IMR-90 (cell line): ENCODE measurements around the gene CAMTA1. TPM values are rescaled to one million over a fixed set of nuclear protein-coding genes. Genes with fewer than 3 reads are reported as not detected.

Experiments
- ATAC-seq: fragments of 200-7000 bp; cut with Tn5 transposase; 2 replicates; pipeline ENCODE4 v1.9.1; 2020; ENCODE audit warnings: low read depth, mild to moderate bottlenecking, moderate library complexity
- BruUV-seq: library from RNA; stranded (reverse); fragments of 400-500 nt; replicated peaks from 2 replicates; lab custom pipeline; 2021; lab: Mats Ljungman, UMichigan
- CTCF ChIA-PET: fragments of 300-600 bp; formaldehyde crosslinking; extraction: SDS; loops from one replicate; lab custom pipeline; 2021; ENCODE audit warnings: antibody characterized with exemption; lab: Yijun Ruan, JAX
- POLR2A ChIA-PET: fragments of 300-600 bp; sonication (Branson Sonifier 250); formaldehyde crosslinking; loops from one replicate; lab custom pipeline; 2022; ENCODE audit warnings: antibody characterized with exemption; ENCODE audit not compliant: unreplicated experiment; lab: Charles Lee
- DNase-seq: peaks from one replicate; pipeline ENCODE4 v3.0.0; 2013
- H2AFZ ChIP-seq: replicated peaks from 2 replicates; pipeline ENCODE3; 2013; ENCODE audit warnings: low read length, mild to moderate bottlenecking; ENCODE audit not compliant: poor library complexity
- H2AK5ac ChIP-seq: 2 replicates; pipeline ENCODE4 v1.6.1; 2013; ENCODE audit warnings: low read depth, low read length, inconsistent platforms
- H2AK9ac ChIP-seq: replicated peaks from 2 replicates; pipeline ENCODE3; 2013; ENCODE audit warnings: mild to moderate bottlenecking, low read depth, low read length, moderate library complexity; ENCODE audit not compliant: poor library complexity
- H2BK120ac ChIP-seq: 2 replicates; pipeline ENCODE4 v1.6.1; 2013; ENCODE audit warnings: low read depth, low read length, inconsistent platforms
- H2BK15ac ChIP-seq: 3 replicates; pipeline ENCODE4 v1.6.1; 2013; ENCODE audit warnings: low read depth, low read length, inconsistent platforms
- H2BK20ac ChIP-seq: 2 replicates; pipeline ENCODE4 v1.6.1; 2013; ENCODE audit warnings: low read depth, mild to moderate bottlenecking, inconsistent platforms, low read length, moderate library complexity
- H2BK5ac ChIP-seq: 2 replicates; pipeline ENCODE4 v1.6.1; 2013; ENCODE audit warnings: mild to moderate bottlenecking, low read depth, low read length, inconsistent platforms; ENCODE audit not compliant: poor library complexity, severe bottlenecking
- H3K14ac ChIP-seq: replicated peaks from 2 replicates; pipeline ENCODE4 v1.6.1; 2013; ENCODE audit warnings: low read depth, low read length, inconsistent platforms
- H3K18ac ChIP-seq: 2 replicates; pipeline ENCODE4 v1.6.1; 2013; ENCODE audit warnings: low read depth, low read length, control low read depth
- H3K23ac ChIP-seq: 2 replicates; pipeline ENCODE4 v1.6.1; 2013; ENCODE audit warnings: low read depth, low read length, inconsistent platforms
- H3K27ac ChIP-seq: 2 replicates; pipeline ENCODE4 v1.5.1; 2013; ENCODE audit warnings: mild to moderate bottlenecking, control low read depth, low read length; ENCODE audit not compliant: insufficient read depth
- H3K27me3 ChIP-seq: 2 replicates; pipeline ENCODE4 v1.6.1; 2013; ENCODE audit warnings: low read length; ENCODE audit not compliant: control insufficient read depth, insufficient read depth
- H3K36me3 ChIP-seq: 2 replicates; pipeline ENCODE4 v1.6.1; 2013; ENCODE audit warnings: low read length, mixed read lengths; ENCODE audit not compliant: control insufficient read depth, insufficient read depth
- H3K4ac ChIP-seq: 2 replicates; pipeline ENCODE4 v1.6.1; 2013; ENCODE audit warnings: low read depth, low read length, inconsistent platforms
- H3K4me1 ChIP-seq: 2 replicates; pipeline ENCODE4 v1.6.1; 2013; ENCODE audit warnings: low read length, mixed read lengths; ENCODE audit not compliant: control insufficient read depth, insufficient read depth
- H3K4me2 ChIP-seq: 2 replicates; pipeline ENCODE4 v1.6.1; 2013; ENCODE audit warnings: low read depth, mild to moderate bottlenecking, control low read depth, low read length, moderate library complexity
- H3K4me3 ChIP-seq: 2 replicates; pipeline ENCODE4 v1.5.1; 2013; ENCODE audit warnings: low read depth, mild to moderate bottlenecking, control low read depth, low read length, moderate library complexity; ENCODE audit not compliant: insufficient read depth
- H3K56ac ChIP-seq: 2 replicates; pipeline ENCODE4 v1.6.1; 2013; ENCODE audit warnings: low read length, inconsistent platforms; ENCODE audit not compliant: insufficient read depth; ENCODE audit errors: extremely low read depth
- H3K79me1 ChIP-seq, 2 experiments: 2 replicates each; pipeline ENCODE4 v1.6.1; 2013; ENCODE audit warnings: low read length in 2 of 2, inconsistent platforms in 1 of 2, low read depth in 1 of 2
- H3K9ac ChIP-seq: 2 replicates; pipeline ENCODE4 v1.6.1; 2013; ENCODE audit warnings: low read depth, low read length, control low read depth
- H3K9me1 ChIP-seq: 2 replicates; pipeline ENCODE4 v1.6.1; 2013; ENCODE audit warnings: low read length, inconsistent platforms; ENCODE audit not compliant: insufficient read depth
- H3K9me3 ChIP-seq: 2 replicates; pipeline ENCODE4 v1.6.1; 2013; ENCODE audit warnings: low read length; ENCODE audit not compliant: control insufficient read depth, insufficient read depth
- H4K20me1 ChIP-seq: 2 replicates; pipeline ENCODE4 v1.6.1; 2013; ENCODE audit warnings: low read length, inconsistent platforms; ENCODE audit not compliant: insufficient read depth
- H4K5ac ChIP-seq: 2 replicates; pipeline ENCODE4 v1.6.1; 2013; ENCODE audit warnings: mild to moderate bottlenecking, low read depth, low read length, control low read depth
- H4K8ac ChIP-seq, 2 experiments: 2 replicates each; pipeline ENCODE4 v1.6.1; 2013; ENCODE audit warnings: low read depth in 2 of 2, low read length in 2 of 2, control low read depth in 1 of 2, inconsistent platforms in 1 of 2
- H4K91ac ChIP-seq: 2 replicates; pipeline ENCODE4 v1.6.1; 2013; ENCODE audit warnings: low read depth, low read length, inconsistent platforms; ENCODE audit not compliant: insufficient read depth
- BHLHE40 ChIP-seq: fragments of 150-350 bp; IDR thresholded peaks from 2 replicates; pipeline ENCODE4 v1.6.1; 2016; ENCODE audit warnings: mild to moderate bottlenecking, low read depth, low read length
- CEBPB ChIP-seq: IDR thresholded peaks from 2 replicates; pipeline ENCODE4 v1.6.1; 2012; ENCODE audit warnings: low read depth, low read length, improper control_type of control experiment
- CHD1 ChIP-seq: IDR thresholded peaks from 2 replicates; pipeline ENCODE4 v1.6.1; 2012; ENCODE audit warnings: low read depth, low read length, improper control_type of control experiment
- ELK1 ChIP-seq: fragments of 150-350 bp; IDR thresholded peaks from 2 replicates; pipeline ENCODE4 v1.6.1; 2016; ENCODE audit warnings: low read depth, mild to moderate bottlenecking, low read length, moderate library complexity, borderline replicate concordance
- FOS ChIP-seq: fragments of 150-350 bp; IDR thresholded peaks from 2 replicates; pipeline ENCODE4 v1.6.1; 2016; ENCODE audit warnings: low read depth, low read length
- MAFK ChIP-seq: IDR thresholded peaks from 2 replicates; pipeline ENCODE4 v1.6.1; 2012; ENCODE audit warnings: low read depth, low read length, improper control_type of control experiment
- MAZ ChIP-seq: IDR thresholded peaks from 2 replicates; pipeline ENCODE4 v1.6.1; 2012; ENCODE audit warnings: low read depth, mild to moderate bottlenecking, low read length, improper control_type of control experiment, moderate library complexity, borderline replicate concordance
- MXI1 ChIP-seq: IDR thresholded peaks from 2 replicates; pipeline ENCODE4 v1.6.1; 2012; ENCODE audit warnings: low read depth, mild to moderate bottlenecking, low read length, moderate library complexity, borderline replicate concordance
- NFE2L2 ChIP-seq: fragments of 150-350 bp; IDR thresholded peaks from 2 replicates; pipeline ENCODE4 v1.6.1; 2016; ENCODE audit warnings: low read depth, mild to moderate bottlenecking, low read length
- POLR2A ChIP-seq: IDR thresholded peaks from 2 replicates; pipeline ENCODE4 v1.6.1; 2012; ENCODE audit warnings: mild to moderate bottlenecking, low read depth, low read length
- RAD21 ChIP-seq: IDR thresholded peaks from 2 replicates; pipeline ENCODE4 v1.6.1; 2012; ENCODE audit warnings: low read length, improper control_type of control experiment
- RCOR1 ChIP-seq: IDR thresholded peaks from 2 replicates; pipeline ENCODE4 v1.6.1; 2012; ENCODE audit warnings: mild to moderate bottlenecking, low read length, improper control_type of control experiment; ENCODE audit not compliant: insufficient replicate concordance
- RFX5 ChIP-seq: IDR thresholded peaks from 2 replicates; pipeline ENCODE4 v1.8.0; 2012; ENCODE audit warnings: low read depth, mild to moderate bottlenecking, low read length, moderate library complexity
- SMC3 ChIP-seq: fragments of 150-350 bp; IDR thresholded peaks from 2 replicates; pipeline ENCODE4 v1.6.1; 2016; ENCODE audit warnings: low read depth, mild to moderate bottlenecking, antibody characterized with exemption, low read length, moderate library complexity
- WGBS, 2 experiments: methylation state at CpG; one replicate each; pipeline versions ENCODE4 v1.1.5 to v1.1.7; 2013; ENCODE audit warnings: missing lambda C conversion rate in 2 of 2; ENCODE audit not compliant: insufficient read length in 1 of 2; ENCODE audit errors: extremely low coverage in 2 of 2; 5-methylcytosine and 5-hydroxymethylcytosine counted together
- dilution Hi-C: fragments of 300-500 bp; cut with HindIII; formaldehyde crosslinking; loops from one replicate; pipeline ENCODE4 v1.14.3; 2018; ENCODE audit warnings: low sequenced_read_pairs; ENCODE audit not compliant: unreplicated experiment
- in situ Hi-C: fragments of 300-500 bp; cut with MboI; formaldehyde crosslinking; loops from 3 replicates; pipeline ENCODE4 v1.14.3; 2019; ENCODE audit warnings: low sequenced_read_pairs, inconsistent platforms, mixed read lengths
- intact Hi-C: fragments of 100-400 bp; cut with micrococcal nuclease; formaldehyde crosslinking; loops from 2 replicates; pipeline ENCODE4 v1.10.0; 2022
- polyA plus RNA-seq, 3 experiments: library from polyadenylated mRNA; depleted of rRNA; stranded (reverse); fragments of >200 nt; gene quantifications; 2 replicates each; pipeline ENCODE4 v1.2.3, GENCODE V29; 2012; ENCODE audit warnings: low replicate concordance in 1 of 3
- total RNA-seq: library from RNA; depleted of rRNA; stranded (reverse); fragments of >200 nt; gene quantifications from 2 replicates; pipeline ENCODE4 v1.2.3, GENCODE V29; 2012
- TF ChIP-seq, protein P1 (sequence below): conservative IDR thresholded peaks from 2 replicates; pipeline ENCODE4 v1.5.1; 2012; ENCODE audit warnings: mild to moderate bottlenecking, low read depth, low read length, improper control_type of control experiment

The CAMTA1 gene
- total and polyA plus RNA-seq, 2 of the 4 experiments (the other 2 are of a cell fraction) = 35.5 to 74.3 TPM

DNA sequence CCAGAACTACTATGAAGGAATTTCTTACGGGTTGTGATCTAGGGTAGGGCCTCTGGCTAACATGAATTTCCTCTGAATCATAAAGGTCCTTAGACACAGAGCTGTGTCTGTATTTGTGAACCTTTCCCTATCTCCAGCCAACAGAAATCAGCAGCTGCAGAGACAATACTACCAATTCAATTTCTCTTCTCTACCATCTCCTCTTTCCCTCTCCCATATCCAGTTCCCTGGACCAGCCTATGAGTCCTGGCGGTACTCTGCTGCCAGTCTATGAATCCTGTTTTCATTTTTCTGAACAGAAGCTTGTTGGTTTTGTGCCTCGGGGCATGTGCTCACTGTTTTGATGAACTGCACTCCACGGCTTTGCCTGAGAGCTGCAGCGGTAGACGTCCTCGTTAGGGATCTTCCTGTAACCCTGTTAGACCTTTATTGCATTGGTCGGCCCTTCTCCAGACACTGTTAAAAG lies 527.9 kb downstream of the CAMTA1 start:
- H2BK5ac ChIP-seq = peak overlapping the region; percentile 75
- peak overlapping the region; percentile 39; the same call in 1 of the 2 replicates for H2BK20ac ChIP-seq
- ChIA-PET CTCF (interaction anchor here (1.2 kb wide), 1 partner anchor 9 kb away, joined by 3 read pairs; no protein-coding TSS in a partner anchor), POLR2A (interaction anchor here (0.5 kb wide), 1 partner anchor 607 kb away, joined by 3 read pairs; no protein-coding TSS in a partner anchor)
- peak overlapping the region; percentile 54 for H2BK120ac ChIP-seq
- no peaks in the 10 kb centered on the region for H3K36me3 ChIP-seq
- H3K4me2 ChIP-seq = peak overlapping the region; percentile 36; the same call in 1 of the 2 replicates
- peak overlapping the region; percentile 5 to 74; a peak in 2 of 4 replicates for H4K8ac ChIP-seq
- dilution Hi-C loops = no loop called here
- 0 out of 3 replicates have a peak overlapping the region, but pooled peaks have one; percentile 2 for H2BK15ac ChIP-seq
- H3K27me3 ChIP-seq = no peaks in the 10 kb centered on the region
- H3K18ac ChIP-seq = peak overlapping the region; percentile 60; the same call in 1 of the 2 replicates
- H3K9me3 ChIP-seq = no peaks in the 10 kb centered on the region
- 80% methylated on average over 2 of the region's 8 CpGs; no CpG with 5 or more reads in 1 of the 2 experiments for WGBS, 2 experiments
- no peak overlapping the region for H3K23ac ChIP-seq
- no peak overlapping the region for H3K4me3 ChIP-seq
- peak overlapping the region; percentile 64 for H3K14ac ChIP-seq
- H3K9ac ChIP-seq = no peak overlapping the region
- no peaks in the 10 kb centered on the region for H3K79me1 ChIP-seq
- H2AK5ac ChIP-seq = 0 out of 2 replicates have a peak overlapping the region, but pooled peaks have one; percentile 35
- H3K56ac ChIP-seq = no peak overlapping the region; the same call in 1 of the 2 replicates
- peak overlapping the region; percentile 79 for H2AK9ac ChIP-seq
- H4K91ac ChIP-seq = peak overlapping the region; percentile 50; the same call in 1 of the 2 replicates
- peak; percentile 44 for DNase-seq
- in situ Hi-C loops = no loop called here
- H3K9me1 ChIP-seq = peaks cover 3% of the 10 kb centered on the region; the same call in 1 of the 2 replicates
- peaks cover 8% of the 10 kb centered on the region for H3K4me1 ChIP-seq
- intact Hi-C loops = no loop called here
- peak overlapping the region; percentile 41; the same call in 1 of the 2 replicates for H3K4ac ChIP-seq
- no TSS peak for BruUV-seq
- no peaks in the 10 kb centered on the region for H4K20me1 ChIP-seq
- H4K5ac ChIP-seq = peak overlapping the region; percentile 76; the same call in 1 of the 2 replicates
- peak; percentile 70; the same call in 1 of the 2 replicates for ATAC-seq
- H2AFZ ChIP-seq = peak overlapping the region; percentile 82
- H3K27ac ChIP-seq = no peak overlapping the region; the same call in 1 of the 2 replicates
- TF ChIP-seq CEBPB (no peak), NFE2L2 (no peak), RFX5 (no peak), SMC3 (no peak), CHD1 (no peak), ELK1 (no peak), MAZ (no peak), RAD21 (no peak), MXI1 (no peak), BHLHE40 (no peak), MAFK (no peak), RCOR1 (no peak), FOS (no peak), POLR2A (no peak)
- TF ChIP-seq, protein P1, sequence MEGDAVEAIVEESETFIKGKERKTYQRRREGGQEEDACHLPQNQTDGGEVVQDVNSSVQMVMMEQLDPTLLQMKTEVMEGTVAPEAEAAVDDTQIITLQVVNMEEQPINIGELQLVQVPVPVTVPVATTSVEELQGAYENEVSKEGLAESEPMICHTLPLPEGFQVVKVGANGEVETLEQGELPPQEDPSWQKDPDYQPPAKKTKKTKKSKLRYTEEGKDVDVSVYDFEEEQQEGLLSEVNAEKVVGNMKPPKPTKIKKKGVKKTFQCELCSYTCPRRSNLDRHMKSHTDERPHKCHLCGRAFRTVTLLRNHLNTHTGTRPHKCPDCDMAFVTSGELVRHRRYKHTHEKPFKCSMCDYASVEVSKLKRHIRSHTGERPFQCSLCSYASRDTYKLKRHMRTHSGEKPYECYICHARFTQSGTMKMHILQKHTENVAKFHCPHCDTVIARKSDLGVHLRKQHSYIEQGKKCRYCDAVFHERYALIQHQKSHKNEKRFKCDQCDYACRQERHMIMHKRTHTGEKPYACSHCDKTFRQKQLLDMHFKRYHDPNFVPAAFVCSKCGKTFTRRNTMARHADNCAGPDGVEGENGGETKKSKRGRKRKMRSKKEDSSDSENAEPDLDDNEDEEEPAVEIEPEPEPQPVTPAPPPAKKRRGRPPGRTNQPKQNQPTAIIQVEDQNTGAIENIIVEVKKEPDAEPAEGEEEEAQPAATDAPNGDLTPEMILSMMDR = no peak
